Nephron progenitor cell (in vitro differentiated cells): ENCODE data around the gene RCC1.
"Not testable (repeated sequence)": the region's sequence is repeated elsewhere in the genome, so short reads cannot be mapped to it uniquely, and the experiment has no call there.

ENCODE experiments used
- DNase-seq: peaks from one replicate; pipeline ENCODE4 v3.0.0; 2021
- H3K27ac Mint-ChIP-seq: 2 replicates; pipeline ENCODE4 v1.8.0; 2021; ENCODE audit warnings: mild to moderate bottlenecking, moderate library complexity, mixed read lengths
- H3K27me3 Mint-ChIP-seq: 2 replicates; pipeline ENCODE4 v1.8.0; 2021; ENCODE audit warnings: mild to moderate bottlenecking, low read depth, mixed read lengths; ENCODE audit not compliant: poor library complexity
- H3K36me3 Mint-ChIP-seq: 2 replicates; pipeline ENCODE4 v1.8.0; 2021; ENCODE audit warnings: low read depth, mixed read lengths
- H3K4me1 Mint-ChIP-seq: 2 replicates; pipeline ENCODE4 v1.8.0; 2021; ENCODE audit warnings: mixed read lengths
- H3K4me3 Mint-ChIP-seq: 2 replicates; pipeline ENCODE4 v1.8.0; 2021; ENCODE audit warnings: mild to moderate bottlenecking, moderate library complexity, mixed read lengths
- H3K9me3 Mint-ChIP-seq: 2 replicates; pipeline ENCODE4 v1.8.0; 2021; ENCODE audit warnings: mild to moderate bottlenecking, moderate library complexity, mixed read lengths
- TF ChIP-seq, protein P1 (sequence below): fragments of 200-600 bp; sonication (generic); IDR thresholded peaks from 2 replicates; pipeline ENCODE4 v1.5.0; 2021; ENCODE audit warnings: antibody characterized with exemption

RCC1 gene

DNA sequence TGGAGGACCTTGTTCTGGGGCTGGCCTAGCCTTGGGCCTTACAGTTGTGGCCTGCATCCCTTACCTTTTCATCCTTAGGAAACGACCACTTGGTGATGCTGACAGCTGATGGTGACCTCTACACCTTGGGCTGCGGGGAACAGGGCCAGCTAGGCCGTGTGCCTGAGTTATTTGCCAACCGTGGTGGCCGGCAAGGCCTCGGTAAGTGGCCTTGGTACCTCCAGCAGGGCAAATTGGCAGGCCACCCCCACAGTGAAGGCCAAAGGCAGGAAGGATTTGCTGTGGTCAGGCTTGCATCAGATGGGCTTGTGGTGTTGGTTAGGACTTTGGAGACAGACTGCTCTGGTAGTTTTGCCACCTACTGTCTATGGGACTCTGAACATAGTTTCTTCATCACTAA is 29.3 kb downstream of the RCC1 start:
- no peaks in the 10 kb centered on the region for H3K4me1 Mint-ChIP-seq
- H3K27me3 Mint-ChIP-seq = no peaks in the 10 kb centered on the region
- TF ChIP-seq, protein P1, sequence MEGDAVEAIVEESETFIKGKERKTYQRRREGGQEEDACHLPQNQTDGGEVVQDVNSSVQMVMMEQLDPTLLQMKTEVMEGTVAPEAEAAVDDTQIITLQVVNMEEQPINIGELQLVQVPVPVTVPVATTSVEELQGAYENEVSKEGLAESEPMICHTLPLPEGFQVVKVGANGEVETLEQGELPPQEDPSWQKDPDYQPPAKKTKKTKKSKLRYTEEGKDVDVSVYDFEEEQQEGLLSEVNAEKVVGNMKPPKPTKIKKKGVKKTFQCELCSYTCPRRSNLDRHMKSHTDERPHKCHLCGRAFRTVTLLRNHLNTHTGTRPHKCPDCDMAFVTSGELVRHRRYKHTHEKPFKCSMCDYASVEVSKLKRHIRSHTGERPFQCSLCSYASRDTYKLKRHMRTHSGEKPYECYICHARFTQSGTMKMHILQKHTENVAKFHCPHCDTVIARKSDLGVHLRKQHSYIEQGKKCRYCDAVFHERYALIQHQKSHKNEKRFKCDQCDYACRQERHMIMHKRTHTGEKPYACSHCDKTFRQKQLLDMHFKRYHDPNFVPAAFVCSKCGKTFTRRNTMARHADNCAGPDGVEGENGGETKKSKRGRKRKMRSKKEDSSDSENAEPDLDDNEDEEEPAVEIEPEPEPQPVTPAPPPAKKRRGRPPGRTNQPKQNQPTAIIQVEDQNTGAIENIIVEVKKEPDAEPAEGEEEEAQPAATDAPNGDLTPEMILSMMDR = no peak
- no peak overlapping the region for H3K27ac Mint-ChIP-seq
- H3K4me3 Mint-ChIP-seq = no peak overlapping the region
- H3K36me3 Mint-ChIP-seq = peaks cover 55% of the 10 kb centered on the region
- no peaks in the 10 kb centered on the region for H3K9me3 Mint-ChIP-seq
- no peak for DNase-seq

DNA sequence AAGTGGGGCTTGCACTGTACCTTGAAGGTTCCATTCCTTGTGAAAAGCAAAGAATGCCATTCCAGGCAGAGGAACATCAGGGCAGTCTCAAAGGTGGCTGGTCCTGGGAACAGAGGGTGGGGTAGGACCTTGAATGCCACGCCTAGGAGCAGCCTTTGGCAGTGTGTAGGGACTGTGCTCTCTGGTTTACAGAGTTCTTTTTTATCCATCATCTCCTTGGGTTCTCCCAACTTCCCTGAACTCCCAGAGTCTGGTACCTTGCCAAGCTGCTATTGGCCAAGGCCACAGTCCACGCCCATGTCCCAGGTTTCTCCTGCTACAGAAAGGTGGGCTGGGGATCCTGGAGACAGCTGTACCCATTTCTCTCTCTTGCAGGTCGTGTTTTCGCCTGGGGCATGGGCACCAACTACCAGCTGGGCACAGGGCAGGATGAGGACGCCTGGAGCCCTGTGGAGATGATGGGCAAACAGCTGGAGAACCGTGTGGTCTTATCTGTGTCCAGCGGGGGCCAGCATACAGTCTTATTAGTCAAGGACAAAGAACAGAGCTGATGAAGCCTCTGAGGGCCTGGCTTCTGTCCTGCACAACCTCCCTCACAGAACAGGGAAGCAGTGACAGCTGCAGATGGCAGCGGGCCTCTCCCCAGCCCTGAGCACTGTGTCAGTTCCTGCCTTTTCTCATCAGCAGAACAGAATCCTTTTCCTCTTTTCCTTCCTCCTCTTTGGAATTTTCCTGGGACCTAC is 31.8 kb downstream of the RCC1 start:
- Mint-ChIP-seq H3K27me3 (no peaks in the 10 kb centered on the region), H3K9me3 (no peaks in the 10 kb centered on the region), H3K27ac (peak overlapping the region; percentile 96), H3K4me1 (no peaks in the 10 kb centered on the region), H3K4me3 (no peak overlapping the region), H3K36me3 (peaks cover 39% of the 10 kb centered on the region)
- TF ChIP-seq, protein P1 = no peak
- DNase-seq = no peak

DNA sequence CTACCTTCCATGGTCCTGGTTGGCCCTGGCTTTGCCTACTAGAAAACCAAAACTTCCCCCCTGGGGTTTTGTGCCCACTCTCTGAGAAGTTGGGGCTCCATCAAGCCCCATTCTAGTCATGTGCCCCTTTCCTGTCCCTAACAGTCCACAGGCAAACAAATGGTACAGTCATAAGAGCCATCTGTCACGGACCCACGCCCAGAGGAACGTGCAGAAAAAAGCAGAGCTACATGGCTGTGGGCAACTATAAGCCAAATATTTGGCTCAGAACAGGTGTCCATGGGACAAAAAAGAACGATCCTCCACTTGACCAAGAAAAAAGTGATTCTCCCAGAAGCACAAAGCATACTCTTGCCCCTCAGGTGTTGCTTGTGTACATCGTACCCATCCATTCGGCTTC is 32.4 kb downstream of the RCC1 start:
- no peaks in the 10 kb centered on the region for H3K4me1 Mint-ChIP-seq

DNA sequence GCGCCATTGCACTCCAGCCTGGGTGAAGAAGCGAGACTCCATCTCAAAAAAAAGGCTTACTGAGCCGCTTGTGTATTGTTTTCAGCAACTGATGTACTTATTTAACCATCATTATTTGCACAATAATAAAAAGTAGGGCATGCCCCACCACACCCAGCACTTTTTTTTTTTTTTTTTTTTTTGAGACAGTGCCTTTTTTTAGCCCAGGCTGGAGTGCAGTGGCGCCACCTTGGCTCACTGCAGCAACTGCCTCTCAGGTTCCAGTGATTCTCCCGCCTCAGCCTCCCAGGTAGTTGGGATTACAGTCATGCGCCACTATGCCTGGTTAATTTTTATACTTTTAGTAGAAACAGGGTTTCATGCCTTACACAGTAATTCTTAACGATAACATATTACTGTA is 34.8 kb downstream of the RCC1 start:
- H3K27me3 Mint-ChIP-seq = no peaks in the 10 kb centered on the region
- TF ChIP-seq, protein P1 = no peak
- peaks cover 5% of the 10 kb centered on the region for H3K4me1 Mint-ChIP-seq
- no peaks in the 10 kb centered on the region for H3K9me3 Mint-ChIP-seq
- no peak for DNase-seq
- no peak overlapping the region for H3K4me3 Mint-ChIP-seq
- peaks cover 23% of the 10 kb centered on the region for H3K36me3 Mint-ChIP-seq
- no peak overlapping the region for H3K27ac Mint-ChIP-seq

More for the DNA sequence above, 32.4 kb downstream of the RCC1 start:
- TF ChIP-seq, protein P1 = no peak
- Mint-ChIP-seq H3K27ac (peak overlapping the region; percentile 96), H3K27me3 (no peaks in the 10 kb centered on the region), H3K36me3 (peaks cover 33% of the 10 kb centered on the region), H3K4me3 (no peak overlapping the region), H3K9me3 (no peaks in the 10 kb centered on the region)
- no peak for DNase-seq

DNA sequence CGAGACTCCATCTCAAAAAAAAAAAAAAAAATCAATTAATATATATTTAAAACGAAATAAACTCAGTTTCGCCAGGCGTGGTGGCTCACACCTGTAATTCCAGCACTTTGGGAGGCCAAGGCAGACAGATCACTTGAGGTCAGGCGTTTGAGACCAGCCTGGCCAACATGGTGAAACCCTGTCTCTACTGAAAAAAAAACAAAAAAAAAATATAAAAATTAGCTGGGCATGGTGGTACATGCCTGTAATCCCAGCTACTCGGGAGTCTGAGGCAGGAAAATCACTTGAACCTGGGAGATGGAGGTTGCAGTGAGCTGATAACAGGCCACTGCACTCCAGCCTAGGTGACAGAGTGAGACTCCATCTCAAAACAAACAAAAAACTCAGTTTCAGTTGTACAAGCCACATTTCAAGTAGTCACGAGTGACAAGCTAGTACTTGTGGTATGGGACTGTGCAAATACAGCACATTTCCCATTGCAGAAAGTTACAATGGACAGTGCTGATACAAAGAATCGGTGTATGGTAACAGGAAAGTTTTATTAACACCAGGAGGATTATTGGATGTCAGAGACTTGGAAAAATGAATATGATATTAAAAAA is 35.7 kb downstream of the RCC1 start:
- not testable (repeated sequence) for H3K4me1 Mint-ChIP-seq, H3K27me3 Mint-ChIP-seq, H3K27ac Mint-ChIP-seq, DNase-seq, H3K9me3 Mint-ChIP-seq, H3K4me3 Mint-ChIP-seq
- H3K36me3 Mint-ChIP-seq = peaks cover 20% of the 10 kb centered on the region

DNA sequence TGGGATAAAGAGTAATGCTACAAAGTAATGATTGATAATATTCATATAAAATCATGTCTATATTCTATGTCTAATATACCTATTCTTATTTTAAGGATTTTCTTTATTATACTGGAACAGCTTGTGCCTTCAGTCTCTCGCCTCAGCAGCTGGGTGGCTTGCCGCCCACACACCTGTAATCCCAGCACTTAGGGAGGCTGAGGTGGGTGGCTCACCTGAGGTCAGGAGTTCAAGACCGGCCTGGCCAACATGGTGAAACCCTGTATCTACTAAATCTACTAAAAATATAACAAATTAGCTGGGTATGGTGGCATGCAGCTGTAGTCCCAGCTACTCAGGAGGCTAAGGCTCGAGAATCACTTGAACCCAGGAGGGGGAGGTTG is 39.4 kb downstream of the RCC1 start:
- no peak overlapping the region for H3K4me3 Mint-ChIP-seq
- H3K4me1 Mint-ChIP-seq = peaks cover 5% of the 10 kb centered on the region
- no peaks in the 10 kb centered on the region for H3K36me3 Mint-ChIP-seq
- no peak overlapping the region for H3K27ac Mint-ChIP-seq
- no peak for DNase-seq
- no peaks in the 10 kb centered on the region for H3K9me3 Mint-ChIP-seq
- no peaks in the 10 kb centered on the region for H3K27me3 Mint-ChIP-seq
- TF ChIP-seq, protein P1 = no peak
